ENCODE results near the gene TCF7L2. TPM values are rescaled to one million over a fixed set of nuclear protein-coding genes. Genes with fewer than 3 reads are reported as not detected.

Gene TCF7L2
- total RNA-seq, 1 experiment from 2014 or later, result 0.47 TPM

GRCh38 chr10:112984756-112985155 lies 34.7 kb downstream of the TCF7L2 start:
- DNase-seq (ENCODE audit: low read depth), result no peak
- in situ Hi-C loops (cut with HindIII; ENCODE audit: low pct_unique_long_range_greater_than_20kb, low sequenced_read_pairs), result no loop called here

- no peak for DNase-seq (ENCODE audit: low read depth)
- in situ Hi-C loops (cut with HindIII; ENCODE audit: low pct_unique_long_range_greater_than_20kb, low sequenced_read_pairs), result no loop called here
Observed at GRCh38 chr10:112985690-112986543, 35.9 kb downstream of the TCF7L2 start.

- in situ Hi-C loops (cut with HindIII; ENCODE audit: low pct_unique_long_range_greater_than_20kb, low sequenced_read_pairs), result no loop called here
- DNase-seq (ENCODE audit: low read depth), result no peak
Observed at GRCh38 chr10:112986544-112987190, 36.6 kb downstream of the TCF7L2 start.

- in situ Hi-C loops (cut with HindIII; ENCODE audit: low pct_unique_long_range_greater_than_20kb, low sequenced_read_pairs), result no loop called here
- no peak for DNase-seq (ENCODE audit: low read depth)
Observed at GRCh38 chr10:112988839-112989406, 38.9 kb downstream of the TCF7L2 start.

- DNase-seq (ENCODE audit: low read depth), result no peak
- in situ Hi-C loops (cut with HindIII; ENCODE audit: low pct_unique_long_range_greater_than_20kb, low sequenced_read_pairs), result no loop called here
Observed at GRCh38 chr10:112989826-112990225, 39.8 kb downstream of the TCF7L2 start.

- no peak for DNase-seq (ENCODE audit: low read depth)
Observed at GRCh38 chr10:112990271-112990670, 40.2 kb downstream of the TCF7L2 start.

GRCh38 chr10:112991888-112992491 lies 41.9 kb downstream of the TCF7L2 start:
- no peak for DNase-seq (ENCODE audit: low read depth)
- in situ Hi-C loops (cut with HindIII; ENCODE audit: low pct_unique_long_range_greater_than_20kb, low sequenced_read_pairs), result no loop called here

More at GRCh38 chr10:112990271-112990670, 40.2 kb downstream of the TCF7L2 start:
- in situ Hi-C loops (cut with HindIII; ENCODE audit: low pct_unique_long_range_greater_than_20kb, low sequenced_read_pairs), result no loop called here

GRCh38 chr10:112996462-112996861 lies 46.4 kb downstream of the TCF7L2 start:
- in situ Hi-C loops (cut with HindIII; ENCODE audit: low pct_unique_long_range_greater_than_20kb, low sequenced_read_pairs), result no loop called here
- no peak for DNase-seq (ENCODE audit: low read depth)

GRCh38 chr10:112999102-112999501 lies 49.1 kb downstream of the TCF7L2 start:
- in situ Hi-C loops (cut with HindIII; ENCODE audit: low pct_unique_long_range_greater_than_20kb, low sequenced_read_pairs), result no loop called here
- no peak for DNase-seq (ENCODE audit: low read depth)

GRCh38 chr10:113000442-113000841 lies 50.4 kb downstream of the TCF7L2 start:
- DNase-seq (ENCODE audit: low read depth), result no peak
- in situ Hi-C loops (cut with HindIII; ENCODE audit: low pct_unique_long_range_greater_than_20kb, low sequenced_read_pairs), result no loop called here

- in situ Hi-C loops (cut with HindIII; ENCODE audit: low pct_unique_long_range_greater_than_20kb, low sequenced_read_pairs), result no loop called here
- no peak for DNase-seq (ENCODE audit: low read depth)
Observed at GRCh38 chr10:113000876-113001598, 51.0 kb downstream of the TCF7L2 start.

GRCh38 chr10:113001599-113002448 lies 51.8 kb downstream of the TCF7L2 start:
- in situ Hi-C loops (cut with HindIII; ENCODE audit: low pct_unique_long_range_greater_than_20kb, low sequenced_read_pairs), result no loop called here
- DNase-seq (ENCODE audit: low read depth), result no peak

- DNase-seq (ENCODE audit: low read depth), result no peak
- in situ Hi-C loops (cut with HindIII; ENCODE audit: low pct_unique_long_range_greater_than_20kb, low sequenced_read_pairs), result no loop called here
Observed at GRCh38 chr10:113002449-113002777, 52.4 kb downstream of the TCF7L2 start.

- DNase-seq (ENCODE audit: low read depth), result no peak
- in situ Hi-C loops (cut with HindIII; ENCODE audit: low pct_unique_long_range_greater_than_20kb, low sequenced_read_pairs), result no loop called here
Observed at GRCh38 chr10:113003052-113003451, 53.0 kb downstream of the TCF7L2 start.

GRCh38 chr10:113004069-113004618 lies 54.1 kb downstream of the TCF7L2 start:
- in situ Hi-C loops (cut with HindIII; ENCODE audit: low pct_unique_long_range_greater_than_20kb, low sequenced_read_pairs), result no loop called here
- DNase-seq (ENCODE audit: low read depth), result no peak

- in situ Hi-C loops (cut with HindIII; ENCODE audit: low pct_unique_long_range_greater_than_20kb, low sequenced_read_pairs), result no loop called here
- DNase-seq (ENCODE audit: low read depth), result no peak
Observed at GRCh38 chr10:113005380-113005779, 55.3 kb downstream of the TCF7L2 start.

GRCh38 chr10:113006656-113007342 lies 56.8 kb downstream of the TCF7L2 start:
- in situ Hi-C loops (cut with HindIII; ENCODE audit: low pct_unique_long_range_greater_than_20kb, low sequenced_read_pairs), result no loop called here
- no peak for DNase-seq (ENCODE audit: low read depth)
